Right lobe of liver (tissue), 6 donors: Measurements from ENCODE around the gene SPSB2. TPM values are rescaled to one million over a fixed set of nuclear protein-coding genes. Genes with fewer than 3 reads are reported as not detected.

Experiments
- ATAC-seq, 4 donors: fragments of 200-7000 bp; cut with Tn5 transposase; one replicate each; pipeline ENCODE4 v1.9.1; 2020; ENCODE audit warnings: mild to moderate bottlenecking in 4 of 4, moderate library complexity in 4 of 4
- DNase-seq, 3 donors: peaks; one replicate each; pipeline ENCODE4 v3.0.0-alpha.2; 2020
- H3K27ac ChIP-seq, 3 donors: fragments of 200-600 bp; one replicate each; pipeline ENCODE4 v1.8.0; 2022
- H3K27me3 ChIP-seq, 2 donors: fragments of 200-600 bp; one replicate each; pipeline ENCODE4 v1.8.0; 2022
- H3K36me3 ChIP-seq, 4 donors: fragments of 200-600 bp; sonication (generic) in 1 of 4; one replicate each; pipeline versions ENCODE4 v1.5.1 to v1.8.0; 2017 to 2022; ENCODE audit warnings: control low read depth in 1 of 4
- H3K4me1 ChIP-seq, 4 donors: fragments of 200-600 bp; sonication (generic) in 1 of 4; one replicate each; pipeline versions ENCODE4 v1.5.1 to v1.8.0; 2017 to 2022; ENCODE audit warnings: control low read depth in 1 of 4
- H3K4me3 ChIP-seq, 3 donors: fragments of 200-600 bp; one replicate each; pipeline ENCODE4 v1.8.0; 2022
- H3K9me3 ChIP-seq, 4 donors: fragments of 200-600 bp; sonication (generic) in 1 of 4; one replicate each; pipeline versions ENCODE4 v1.5.1 to v1.8.0; 2017 to 2022; ENCODE audit warnings: control low read depth in 1 of 4
- POLR2A ChIP-seq: fragments of 450-650 bp; IDR thresholded peaks from one replicate; pipeline ENCODE4 v1.6.1; 2017; ENCODE audit warnings: antibody characterized with exemption, mild to moderate bottlenecking
- WGBS: methylation state at CpG from one replicate; pipeline ENCODE4 v1.1.6; 2018; ENCODE audit warnings: low coverage, low lambda C conversion rate; ENCODE audit not compliant: insufficient coverage; ENCODE audit errors: missing lambda C conversion rate; 5-methylcytosine and 5-hydroxymethylcytosine counted together
- intact Hi-C, 2 donors: fragments of 100-400 bp; cut with DNase I; formaldehyde crosslinking; loops; one replicate each; pipeline versions ENCODE4 v1.11.2 to v1.14.1; 2022
- total RNA-seq, 6 experiments: library from RNA; depleted of rRNA in 2 of 6; stranded (reverse); fragments of >200 nt in 2 of 6; fragmentation: NEBNext Ultra II Directional in 3 of 6; extraction: Animal tissue kit (Norgen Biotek cat#: 25700) in 3 of 6; gene quantifications; one replicate each; pipeline versions ENCODE4 v1.1.0 to v1.2.4, GENCODE V29; 2016 to 2023
- TF ChIP-seq, protein P1 (sequence below), 4 donors: fragments of 200-600 bp in 3 of 4; fragments of 450-650 bp in 1 of 4; IDR thresholded peaks; one replicate each; pipeline versions ENCODE4 v1.5.1 to v1.8.0; 2016 to 2022; ENCODE audit warnings: antibody characterized with exemption in 4 of 4, mild to moderate bottlenecking in 2 of 4
- donor health status: DM: no; HTN: yes; CAD: no.
- donor health status: DM: no; HTN: no; CAD: no.
- donor health status: DM: no; HTN: no; CAD: no.
- donor health status: DM: no; HTN: yes; CAD: no.
- donor health status: DM: no; HTN: yes; CAD: no.

Gene SPSB2
- total RNA-seq, 6 experiments from 2014 or later = 1.7 to 5.3 (median 3.6) TPM

- intact Hi-C loops = no loop called here
- H3K4me3 ChIP-seq = peak overlapping the region in 1 of 3 donors; percentile 59
- no peak for ATAC-seq
These were observed 32.4 kb upstream of the SPSB2 start for GRCh38 chr12:6905414-6906040.

GRCh38 chr12:6904280-6905276 lies 31.5 kb upstream of the SPSB2 start, which contains the start of gene LRRC23:
Gene LRRC23 (plus strand): TSS chr12:6904822. CDS start chr12:6905634, 812 bp downstream.
- ATAC-seq = peak; percentile 97 to 98 (median 98)
- Histone ChIP-seq H3K4me1 (no peaks in the 10 kb centered on the region), H3K36me3 (no peaks in the 10 kb centered on the region), H3K9me3 (no peaks in the 10 kb centered on the region), H3K4me3 (peak within 1 kb of the TSS; percentile 48 to 65 (median 59)), H3K27ac (peak within 1 kb of the TSS in 2 of 3 donors; percentile 27 to 35), H3K27me3 (no peaks in the 10 kb centered on the region)
- TF ChIP-seq, protein P1, sequence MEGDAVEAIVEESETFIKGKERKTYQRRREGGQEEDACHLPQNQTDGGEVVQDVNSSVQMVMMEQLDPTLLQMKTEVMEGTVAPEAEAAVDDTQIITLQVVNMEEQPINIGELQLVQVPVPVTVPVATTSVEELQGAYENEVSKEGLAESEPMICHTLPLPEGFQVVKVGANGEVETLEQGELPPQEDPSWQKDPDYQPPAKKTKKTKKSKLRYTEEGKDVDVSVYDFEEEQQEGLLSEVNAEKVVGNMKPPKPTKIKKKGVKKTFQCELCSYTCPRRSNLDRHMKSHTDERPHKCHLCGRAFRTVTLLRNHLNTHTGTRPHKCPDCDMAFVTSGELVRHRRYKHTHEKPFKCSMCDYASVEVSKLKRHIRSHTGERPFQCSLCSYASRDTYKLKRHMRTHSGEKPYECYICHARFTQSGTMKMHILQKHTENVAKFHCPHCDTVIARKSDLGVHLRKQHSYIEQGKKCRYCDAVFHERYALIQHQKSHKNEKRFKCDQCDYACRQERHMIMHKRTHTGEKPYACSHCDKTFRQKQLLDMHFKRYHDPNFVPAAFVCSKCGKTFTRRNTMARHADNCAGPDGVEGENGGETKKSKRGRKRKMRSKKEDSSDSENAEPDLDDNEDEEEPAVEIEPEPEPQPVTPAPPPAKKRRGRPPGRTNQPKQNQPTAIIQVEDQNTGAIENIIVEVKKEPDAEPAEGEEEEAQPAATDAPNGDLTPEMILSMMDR (IDR thresholded peaks at IDR 0.05) = no peak
- no peak for TF ChIP-seq POLR2A
- 5% methylated on average over 34 of the region's 34 CpGs for WGBS
- intact Hi-C loops = no loop called here
- peak; percentile 96 to 99 (median 98) for DNase-seq

More at GRCh38 chr12:6905414-6906040, 32.4 kb upstream of the SPSB2 start:
- Histone ChIP-seq H3K4me1 (no peaks in the 10 kb centered on the region), H3K36me3 (no peaks in the 10 kb centered on the region), H3K27ac (no peak overlapping the region), H3K9me3 (no peaks in the 10 kb centered on the region), H3K27me3 (no peaks in the 10 kb centered on the region)
- 58% methylated on average over 4 of the region's 5 CpGs for WGBS
- no peak for TF ChIP-seq POLR2A
- TF ChIP-seq, protein P1 (IDR thresholded peaks at IDR 0.05) = no peak
- DNase-seq = no peak

GRCh38 chr12:6903722-6904121 lies 30.6 kb upstream of the SPSB2 start:
- no peak for DNase-seq
- WGBS = 92% methylated on average over 1 of the region's 1 CpG
- Histone ChIP-seq H3K4me3 (no peak overlapping the region), H3K9me3 (no peaks in the 10 kb centered on the region), H3K27me3 (no peaks in the 10 kb centered on the region), H3K4me1 (no peaks in the 10 kb centered on the region), H3K36me3 (no peaks in the 10 kb centered on the region), H3K27ac (no peak overlapping the region)
- intact Hi-C loops = no loop called here
- TF ChIP-seq POLR2A = no peak
- TF ChIP-seq, protein P1 (IDR thresholded peaks at IDR 0.05) = no peak
- no peak for ATAC-seq

DNA sequence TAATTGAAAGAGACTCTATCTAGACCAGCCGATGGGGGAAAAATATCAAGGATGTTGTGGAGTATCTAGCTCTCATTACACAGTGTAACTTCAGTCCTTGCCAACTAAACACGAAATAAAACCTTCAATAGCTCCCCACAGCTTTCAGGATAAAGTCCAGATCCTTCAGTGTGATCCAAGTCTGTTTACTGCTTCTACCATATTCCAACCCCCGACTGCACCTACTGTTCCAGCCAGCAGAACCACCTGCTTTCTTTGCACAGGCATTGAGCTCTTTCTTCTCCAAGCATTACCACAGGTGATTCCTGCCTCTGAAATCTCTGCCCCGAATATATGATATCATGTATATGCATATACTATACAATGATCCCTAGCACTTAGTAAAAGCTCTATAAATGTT lies 29.3 kb upstream of the SPSB2 start:
- intact Hi-C loops = no loop called here
- Histone ChIP-seq H3K9me3 (no peaks in the 10 kb centered on the region), H3K27ac (no peak overlapping the region), H3K4me3 (no peak overlapping the region), H3K4me1 (no peaks in the 10 kb centered on the region), H3K27me3 (no peaks in the 10 kb centered on the region), H3K36me3 (no peaks in the 10 kb centered on the region)
- no peak for DNase-seq
- 57% methylated on average over 4 of the region's 4 CpGs for WGBS
- no peak for TF ChIP-seq POLR2A
- TF ChIP-seq, protein P1 (IDR thresholded peaks at IDR 0.05) = no peak
- ATAC-seq = no peak
